ENCODE measurements around the gene AHRR. TPM values are rescaled to one million over a fixed set of nuclear protein-coding genes. Genes with fewer than 3 reads are reported as not detected.

Gene AHRR
- total RNA-seq, 2 donors from 2014 or later: 1.9 to 2.1 TPM

DNA sequence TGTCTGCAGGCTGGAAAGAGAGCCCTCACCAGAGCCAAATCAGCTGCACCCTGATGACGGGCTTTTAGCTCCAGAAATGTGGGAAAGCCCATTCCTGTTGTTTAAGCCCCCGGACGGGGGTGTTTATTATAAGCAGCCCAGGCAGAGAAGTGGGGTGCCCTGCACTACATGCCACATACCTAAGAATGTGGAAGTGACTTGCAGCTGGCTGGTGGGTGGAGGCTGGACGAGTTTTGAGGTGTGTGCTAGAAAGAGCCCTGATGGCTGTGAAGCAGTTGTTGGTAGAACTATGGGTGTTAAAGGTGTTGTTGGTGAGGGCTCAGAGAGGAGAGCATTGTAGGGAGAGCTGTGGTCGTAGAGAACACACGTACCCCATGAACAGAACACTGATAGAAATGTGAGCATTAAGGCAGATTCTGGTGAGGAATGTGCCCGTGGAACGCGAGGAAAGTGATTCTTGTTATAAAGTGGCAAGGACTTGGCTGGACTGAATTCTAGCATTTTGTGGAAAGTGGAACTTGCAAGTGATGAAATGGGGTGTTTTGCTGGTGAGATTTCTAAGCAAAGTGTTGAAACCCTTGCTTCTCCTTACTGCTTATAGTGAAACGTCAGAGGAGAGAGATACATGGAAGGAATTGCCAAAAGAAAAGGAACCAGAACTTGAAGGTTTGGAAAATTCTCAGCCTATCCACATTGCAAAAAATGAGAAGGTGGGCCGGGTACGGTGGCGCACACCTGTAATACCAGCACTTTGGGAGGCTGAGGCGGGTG lies 38.9 kb downstream of the AHRR start:
- no peak for DNase-seq
- Histone ChIP-seq H3K4me1 (no peaks in the 10 kb centered on the region), H3K36me3 (no peaks in the 10 kb centered on the region), H3K9ac (ENCODE audit: low read depth in 2 of 2, low read length in 2 of 2) (no peak overlapping the region), H3K4me3 (no peak overlapping the region), H3K27me3 (no peaks in the 10 kb centered on the region), H3K27ac (no peak overlapping the region), H3K9me3 (no peaks in the 10 kb centered on the region)
- TF ChIP-seq, protein P1, sequence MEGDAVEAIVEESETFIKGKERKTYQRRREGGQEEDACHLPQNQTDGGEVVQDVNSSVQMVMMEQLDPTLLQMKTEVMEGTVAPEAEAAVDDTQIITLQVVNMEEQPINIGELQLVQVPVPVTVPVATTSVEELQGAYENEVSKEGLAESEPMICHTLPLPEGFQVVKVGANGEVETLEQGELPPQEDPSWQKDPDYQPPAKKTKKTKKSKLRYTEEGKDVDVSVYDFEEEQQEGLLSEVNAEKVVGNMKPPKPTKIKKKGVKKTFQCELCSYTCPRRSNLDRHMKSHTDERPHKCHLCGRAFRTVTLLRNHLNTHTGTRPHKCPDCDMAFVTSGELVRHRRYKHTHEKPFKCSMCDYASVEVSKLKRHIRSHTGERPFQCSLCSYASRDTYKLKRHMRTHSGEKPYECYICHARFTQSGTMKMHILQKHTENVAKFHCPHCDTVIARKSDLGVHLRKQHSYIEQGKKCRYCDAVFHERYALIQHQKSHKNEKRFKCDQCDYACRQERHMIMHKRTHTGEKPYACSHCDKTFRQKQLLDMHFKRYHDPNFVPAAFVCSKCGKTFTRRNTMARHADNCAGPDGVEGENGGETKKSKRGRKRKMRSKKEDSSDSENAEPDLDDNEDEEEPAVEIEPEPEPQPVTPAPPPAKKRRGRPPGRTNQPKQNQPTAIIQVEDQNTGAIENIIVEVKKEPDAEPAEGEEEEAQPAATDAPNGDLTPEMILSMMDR (IDR thresholded peaks at IDR 0.05): no peak
- intact Hi-C loops (cut with DNase I): no loop called here

DNA sequence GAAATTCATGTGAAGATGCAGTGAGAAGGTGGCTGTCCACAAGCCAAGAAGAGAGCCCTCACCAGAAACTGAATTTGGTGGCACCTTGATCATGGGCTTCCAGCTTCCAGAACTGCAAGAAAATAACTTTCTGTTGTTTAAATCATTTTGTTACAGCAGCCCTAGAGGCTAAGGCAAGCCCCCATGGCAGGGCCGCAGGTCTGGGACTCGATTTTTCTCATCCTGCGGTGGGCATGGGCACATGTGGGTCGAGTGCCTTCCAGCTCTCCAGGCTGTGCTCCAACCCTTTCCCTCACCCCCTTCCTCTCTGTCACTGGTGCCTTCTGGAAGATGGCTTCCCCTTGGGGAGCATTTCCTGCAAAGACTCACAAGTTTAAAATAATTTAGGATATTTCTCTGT lies 40.7 kb downstream of the AHRR start:
- intact Hi-C loops (cut with DNase I): no loop called here
- TF ChIP-seq, protein P1 (IDR thresholded peaks at IDR 0.05): no peak
- no peaks in the 10 kb centered on the region for H3K36me3 ChIP-seq
- H3K27me3 ChIP-seq: no peaks in the 10 kb centered on the region
- H3K4me3 ChIP-seq: no peak overlapping the region
- H3K9ac ChIP-seq (ENCODE audit: low read depth in 2 of 2, low read length in 2 of 2): no peak overlapping the region
- H3K9me3 ChIP-seq: no peaks in the 10 kb centered on the region
- no peaks in the 10 kb centered on the region for H3K4me1 ChIP-seq
- no peak overlapping the region for H3K27ac ChIP-seq
- DNase-seq: no peak

DNA sequence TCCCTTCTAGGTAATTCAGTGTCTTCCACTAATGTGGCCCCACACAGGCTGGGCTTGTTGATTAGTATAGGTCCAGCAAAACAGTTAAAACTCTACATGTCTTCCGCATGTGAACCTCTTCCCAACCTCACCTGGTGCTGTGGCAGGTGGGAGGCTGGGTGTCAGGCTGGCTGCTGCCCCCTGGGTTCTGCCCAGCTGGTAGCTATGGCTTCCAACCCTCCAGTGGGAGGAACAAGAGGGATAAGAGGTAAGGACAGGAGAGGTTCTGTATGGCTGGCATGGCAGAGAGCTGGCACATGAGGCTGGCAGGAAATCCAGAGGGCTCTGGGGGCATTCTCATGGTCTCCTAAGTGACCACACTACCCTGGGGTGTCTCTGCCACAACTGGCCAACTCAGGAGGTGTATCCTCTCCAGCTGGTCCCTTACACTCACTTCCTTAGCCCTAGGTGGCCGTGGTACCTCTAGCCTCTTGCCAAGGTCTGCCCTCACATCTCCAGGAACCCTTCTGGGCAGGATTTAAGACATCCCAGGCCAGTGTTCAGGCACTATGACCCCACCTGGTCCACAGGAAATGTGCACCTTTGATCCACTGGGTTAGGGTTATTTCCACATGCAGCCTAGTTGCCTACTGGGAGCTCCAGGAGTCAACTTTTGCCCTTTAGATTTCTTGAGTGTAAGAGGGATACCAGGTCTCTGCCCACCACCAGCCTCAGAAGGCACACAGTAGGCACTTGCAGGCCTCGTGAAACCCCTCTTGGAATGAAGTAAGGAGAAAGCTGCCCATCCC lies 41.7 kb downstream of the AHRR start:
- no peak for DNase-seq
- TF ChIP-seq, protein P1 (IDR thresholded peaks at IDR 0.05): no peak
- no peak overlapping the region for H3K9ac ChIP-seq (ENCODE audit: low read depth in 2 of 2, low read length in 2 of 2)
- no peaks in the 10 kb centered on the region for H3K27me3 ChIP-seq
- H3K4me1 ChIP-seq: no peaks in the 10 kb centered on the region
- H3K9me3 ChIP-seq: no peaks in the 10 kb centered on the region
- H3K27ac ChIP-seq: no peak overlapping the region
- H3K4me3 ChIP-seq: no peak overlapping the region
- intact Hi-C loops (cut with DNase I): no loop called here
- no peaks in the 10 kb centered on the region for H3K36me3 ChIP-seq

DNA sequence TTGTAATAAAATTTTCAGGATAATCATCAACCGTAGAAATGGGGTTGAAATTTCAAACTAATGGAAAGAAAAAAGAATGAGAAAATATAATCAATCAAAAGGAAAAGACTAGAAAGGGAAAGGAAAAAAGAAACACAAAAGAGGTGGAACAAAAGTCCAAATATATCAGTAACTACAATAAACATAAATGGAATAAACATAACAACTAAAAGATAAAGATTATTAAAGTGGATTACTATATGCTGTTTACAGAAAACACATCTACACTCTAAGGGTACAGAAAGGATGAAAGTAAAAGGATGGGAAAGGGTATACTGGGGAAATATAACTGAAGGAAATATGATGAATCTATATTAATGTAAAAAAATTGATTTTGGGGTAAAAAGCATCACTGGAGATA lies 43.0 kb downstream of the AHRR start:
- no peaks in the 10 kb centered on the region for H3K9me3 ChIP-seq

DNA sequence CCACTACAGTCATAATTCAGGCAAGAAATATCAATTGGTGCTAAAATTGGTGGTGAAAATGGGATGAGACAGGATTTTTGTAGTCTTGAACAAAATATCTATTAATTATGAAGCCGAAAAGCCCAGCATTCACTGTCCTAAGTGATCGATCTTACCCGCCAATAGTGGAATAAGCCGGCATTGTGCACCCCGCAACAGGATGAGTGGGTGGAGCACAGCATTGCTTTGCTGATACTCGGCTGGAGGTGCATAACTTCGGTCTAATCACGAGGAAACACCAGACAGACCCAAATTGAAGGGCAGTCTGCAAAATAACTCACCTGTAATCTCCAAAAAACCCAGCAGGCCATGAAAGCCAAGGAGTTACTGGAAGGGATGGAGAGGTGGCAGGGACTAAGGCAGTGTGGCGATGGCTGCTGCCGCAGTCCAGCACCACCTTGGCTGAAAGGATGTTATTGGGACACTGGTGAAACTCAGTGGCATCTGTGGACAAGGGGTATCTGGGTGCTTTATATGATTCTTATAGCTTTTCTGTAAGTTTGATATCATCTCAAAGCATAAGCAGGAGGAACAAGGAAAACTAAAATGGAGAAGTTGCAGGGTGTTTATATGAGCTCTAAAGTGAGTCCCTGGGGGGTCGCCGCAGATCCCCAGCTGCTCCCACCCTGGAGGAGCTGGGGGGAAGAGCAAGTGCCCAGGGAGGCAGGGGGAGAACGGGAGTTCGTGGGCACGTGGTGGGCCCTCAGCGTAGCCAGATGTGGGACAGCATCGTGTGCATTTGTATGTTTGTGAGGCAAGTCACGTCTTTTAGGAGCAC lies 45.2 kb downstream of the AHRR start:
- Histone ChIP-seq H3K27me3 (no peaks in the 10 kb centered on the region), H3K9ac (ENCODE audit: low read depth in 2 of 2, low read length in 2 of 2) (no peak overlapping the region), H3K27ac (no peak overlapping the region), H3K36me3 (no peaks in the 10 kb centered on the region), H3K4me1 (no peaks in the 10 kb centered on the region), H3K4me3 (no peak overlapping the region), H3K9me3 (no peaks in the 10 kb centered on the region)
- TF ChIP-seq, protein P1 (IDR thresholded peaks at IDR 0.05): no peak
- DNase-seq: no peak
- intact Hi-C loops (cut with DNase I): no loop called here

More for the DNA sequence above, 43.0 kb downstream of the AHRR start:
- TF ChIP-seq, protein P1 (IDR thresholded peaks at IDR 0.05): no peak
- no peak overlapping the region for H3K4me3 ChIP-seq
- H3K36me3 ChIP-seq: no peaks in the 10 kb centered on the region
- intact Hi-C loops (cut with DNase I): no loop called here
- no peak overlapping the region for H3K27ac ChIP-seq
- no peaks in the 10 kb centered on the region for H3K4me1 ChIP-seq
- no peaks in the 10 kb centered on the region for H3K27me3 ChIP-seq
- DNase-seq: no peak
- H3K9ac ChIP-seq (ENCODE audit: low read depth in 2 of 2, low read length in 2 of 2): no peak overlapping the region

Measured in colonic mucosa (tissue), 4 donors.